ENCODE results near the gene ZNF283.
"Not testable (repeated sequence)": the region's sequence is repeated elsewhere in the genome, so short reads cannot be mapped to it uniquely, and the experiment has no call there.

ZNF283 gene

DNA sequence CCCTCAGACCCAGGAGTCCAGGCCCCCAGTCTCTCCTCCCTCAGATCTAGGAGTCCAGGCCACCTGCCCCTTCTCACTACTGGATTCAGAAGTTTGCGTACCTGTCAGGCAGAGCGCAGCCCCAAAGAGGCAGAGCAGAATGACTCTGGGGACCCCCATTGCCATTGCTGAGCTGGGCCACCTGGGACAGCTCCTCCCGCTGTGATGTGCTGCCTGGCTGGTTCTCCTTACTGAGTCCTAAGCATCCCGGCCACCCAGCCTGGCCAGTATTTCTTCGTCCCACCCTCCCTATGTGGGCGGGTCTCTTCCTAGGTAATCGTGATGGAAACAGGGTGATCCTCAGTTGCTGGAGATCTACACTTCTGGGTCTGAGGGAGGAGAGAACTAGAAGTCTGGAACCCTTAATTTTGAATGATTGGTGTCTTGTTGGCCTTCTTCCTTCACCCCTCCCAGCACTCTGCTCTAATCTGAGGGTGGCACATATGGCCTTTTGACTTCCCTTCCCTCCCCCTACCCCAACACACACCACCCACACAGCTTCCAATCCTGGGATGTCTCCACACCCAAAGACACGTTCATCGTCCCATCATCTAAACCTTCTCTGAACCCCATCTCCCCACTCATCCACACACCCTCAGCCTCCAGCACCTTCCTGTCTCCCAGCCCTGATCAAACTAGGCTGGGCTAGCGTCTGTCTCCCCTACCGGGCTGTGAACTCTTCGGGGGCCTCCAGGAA lies 24.7 kb upstream of the ZNF283 start, which contains the start of gene LYPD5:
TSS of gene LYPD5 (minus strand) at position 232 of the 736 bp plus-strand sequence. CDS start at position 165, 67 bp downstream.
- DNase-seq: no peak

DNA sequence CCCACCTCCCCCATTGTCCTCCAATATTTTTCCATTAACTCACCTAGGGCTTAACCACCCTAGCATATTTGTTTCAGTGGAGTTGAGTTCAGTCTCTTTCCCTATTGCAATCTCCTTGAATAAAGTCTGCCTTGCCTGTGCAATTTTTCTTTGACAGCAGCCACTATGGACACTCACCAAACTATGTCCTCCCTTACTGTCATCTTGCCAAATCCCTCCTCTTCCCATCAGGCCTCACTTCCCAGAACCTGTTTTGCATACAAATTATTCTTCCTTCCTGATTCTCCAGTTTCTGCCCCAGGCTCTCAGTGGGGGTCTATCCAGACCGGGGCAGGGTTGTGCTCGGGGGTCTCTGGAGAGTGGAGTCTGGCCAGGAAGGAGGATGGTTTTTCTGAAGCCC lies 22.7 kb upstream of the ZNF283 start:
- no peak for DNase-seq

DNA sequence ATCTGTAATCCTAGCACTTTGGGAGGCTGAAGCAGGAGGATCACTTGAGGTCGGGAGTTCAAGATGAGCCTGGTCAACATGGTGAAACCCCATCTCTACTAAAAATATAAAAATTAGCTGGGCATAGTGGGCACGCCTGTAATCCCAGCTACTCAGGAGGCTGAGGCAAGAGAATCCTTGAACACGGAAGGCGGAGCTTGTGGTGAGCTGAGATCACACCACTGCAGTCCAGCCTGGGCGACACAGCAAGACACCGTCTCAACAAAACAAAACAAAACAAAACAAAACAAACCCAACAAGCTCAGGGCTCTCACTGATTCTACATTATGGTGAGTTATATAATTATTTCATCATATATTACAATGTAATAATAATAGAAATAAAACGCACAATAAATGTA lies 20.7 kb upstream of the ZNF283 start:
- DNase-seq: not testable (repeated sequence)

DNA sequence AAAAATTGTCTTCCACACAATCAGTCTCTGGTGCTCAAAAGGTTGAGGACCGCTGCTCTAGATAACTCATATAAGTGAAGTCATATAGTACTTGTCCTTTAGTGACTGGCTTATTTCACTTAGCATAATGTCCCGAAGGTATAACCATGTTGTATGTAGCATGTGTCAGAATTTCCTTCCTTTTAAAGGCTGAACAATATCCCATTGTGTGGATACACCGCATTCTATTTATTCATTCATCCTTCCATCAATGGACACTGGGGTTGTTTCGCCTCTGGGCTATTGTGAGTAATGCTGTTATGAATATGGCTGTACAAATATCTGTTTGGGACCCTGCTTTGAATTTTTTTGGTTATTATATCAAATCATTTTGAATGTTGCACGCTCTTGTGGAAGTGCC lies 20.3 kb upstream of the ZNF283 start:
- DNase-seq: no peak

DNA sequence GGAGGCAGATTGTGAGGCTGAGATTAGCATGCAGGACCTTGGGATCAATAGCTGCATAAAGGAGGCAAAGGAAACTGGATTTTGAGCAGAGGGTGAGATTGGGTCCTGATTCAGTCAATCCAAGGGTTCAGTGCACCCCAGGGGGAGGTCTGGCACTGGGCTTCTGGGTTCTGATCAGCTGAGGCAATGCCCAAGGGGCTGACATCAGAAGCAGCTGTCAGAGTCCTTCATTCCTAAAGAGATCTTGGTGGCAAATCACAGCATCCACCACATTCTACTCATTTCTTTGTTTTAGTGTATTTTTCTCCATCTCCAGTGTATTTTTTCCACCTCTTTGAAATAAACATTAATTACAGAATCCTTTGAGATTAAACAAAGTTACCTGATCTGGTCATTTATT lies 19.5 kb upstream of the ZNF283 start:
- no peak for DNase-seq

DNA sequence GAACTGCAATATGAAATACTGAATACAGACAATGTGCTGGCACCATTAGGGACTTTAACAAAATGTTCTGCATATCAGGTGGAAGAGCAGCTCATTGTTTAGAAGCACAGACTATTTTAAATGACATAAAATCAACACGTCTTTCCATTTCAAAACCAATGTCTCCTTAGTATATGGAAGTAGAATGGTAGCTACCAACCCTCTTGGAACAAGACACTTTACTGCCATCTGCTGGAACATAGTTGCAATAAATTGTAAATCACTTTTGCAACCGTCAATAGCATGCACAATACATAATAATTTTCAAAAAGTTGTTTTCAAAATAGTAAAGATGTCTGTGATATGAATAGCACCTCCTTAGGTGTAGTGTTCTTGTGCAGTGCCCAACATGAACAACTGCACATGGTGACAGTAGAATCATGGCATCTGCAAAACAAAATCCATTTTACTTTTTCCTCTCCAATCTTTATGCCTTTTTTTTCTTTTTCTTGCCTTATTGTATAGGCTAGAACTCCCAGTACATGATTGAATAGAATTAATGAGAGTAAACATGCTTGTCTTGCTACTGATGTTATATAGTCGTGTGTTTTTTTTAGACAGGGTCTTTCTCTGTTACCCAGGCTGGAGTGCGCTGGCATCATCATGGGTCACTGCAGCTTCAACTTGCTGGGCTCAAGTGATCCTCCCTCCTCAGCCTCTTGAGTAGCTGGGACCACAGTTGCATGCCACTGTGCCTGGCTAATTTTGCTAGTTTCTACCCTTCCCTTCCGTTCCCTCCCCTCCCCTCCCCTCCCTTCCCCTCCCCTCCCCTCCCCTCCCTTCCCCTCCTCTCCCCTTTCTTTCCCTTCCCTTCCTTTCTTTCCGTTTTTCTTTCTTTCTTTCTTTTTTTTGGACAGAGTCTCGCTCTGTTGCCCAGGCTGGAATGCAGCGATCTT lies 17.1 kb upstream of the ZNF283 start:
- no peak for DNase-seq

DNA sequence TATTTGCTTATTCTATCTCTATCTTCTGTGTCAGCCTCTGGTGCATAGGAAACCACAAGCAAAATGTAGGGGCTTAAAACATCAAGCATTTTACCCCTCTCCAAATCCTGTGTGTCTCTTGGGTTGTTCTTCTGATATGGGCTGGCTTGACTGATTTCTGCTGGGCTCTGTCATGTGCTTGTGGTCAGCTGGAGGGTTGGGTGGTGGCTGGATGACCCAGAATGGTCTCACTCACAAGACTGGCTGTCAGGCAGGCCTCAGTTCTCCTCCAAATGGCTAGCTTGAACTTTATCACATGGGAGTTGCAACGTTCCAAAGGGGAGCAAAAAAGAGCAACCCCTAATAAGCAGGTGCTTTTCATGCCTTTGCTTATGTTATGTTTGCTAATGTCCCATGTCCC lies 15.3 kb upstream of the ZNF283 start:
- DNase-seq: no peak

DNA sequence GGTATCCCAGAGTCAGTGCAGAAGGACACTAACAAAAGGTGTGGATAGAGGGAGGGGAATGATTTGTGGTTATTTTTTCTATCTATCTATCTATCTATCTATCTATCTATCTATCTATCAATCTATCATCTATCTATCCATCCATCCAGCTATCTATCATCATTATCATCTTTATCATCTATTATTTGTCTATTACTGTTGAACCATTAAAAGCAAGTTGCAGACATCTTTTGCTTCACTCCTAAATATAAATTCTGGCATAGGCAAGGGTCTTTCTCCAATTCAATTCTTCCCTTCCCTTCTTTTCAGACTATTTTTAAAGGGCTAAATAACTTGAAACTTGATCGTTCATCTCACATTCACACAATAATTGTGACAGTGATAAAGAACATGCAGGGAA lies 14.9 kb upstream of the ZNF283 start:
- DNase-seq: no peak

DNA sequence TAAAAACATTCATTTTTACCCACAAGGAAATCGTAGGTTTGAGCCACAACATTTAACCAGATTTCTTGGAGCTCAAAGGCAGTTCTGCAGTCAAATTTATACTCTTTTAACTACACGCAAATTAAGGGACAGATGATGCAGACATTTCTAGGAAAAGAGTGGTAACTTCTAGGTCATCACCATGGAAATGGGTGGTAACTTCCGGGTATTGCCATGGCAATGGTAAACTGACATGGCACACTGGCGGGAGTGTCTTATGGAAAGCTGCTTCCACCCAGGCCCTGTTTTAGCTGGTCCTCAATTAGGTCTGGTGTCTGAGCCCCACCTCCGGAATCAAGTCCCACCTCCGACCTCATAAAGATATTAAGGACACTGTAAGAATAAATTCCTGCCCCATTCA lies 14.4 kb upstream of the ZNF283 start:
- no peak for DNase-seq

DNA sequence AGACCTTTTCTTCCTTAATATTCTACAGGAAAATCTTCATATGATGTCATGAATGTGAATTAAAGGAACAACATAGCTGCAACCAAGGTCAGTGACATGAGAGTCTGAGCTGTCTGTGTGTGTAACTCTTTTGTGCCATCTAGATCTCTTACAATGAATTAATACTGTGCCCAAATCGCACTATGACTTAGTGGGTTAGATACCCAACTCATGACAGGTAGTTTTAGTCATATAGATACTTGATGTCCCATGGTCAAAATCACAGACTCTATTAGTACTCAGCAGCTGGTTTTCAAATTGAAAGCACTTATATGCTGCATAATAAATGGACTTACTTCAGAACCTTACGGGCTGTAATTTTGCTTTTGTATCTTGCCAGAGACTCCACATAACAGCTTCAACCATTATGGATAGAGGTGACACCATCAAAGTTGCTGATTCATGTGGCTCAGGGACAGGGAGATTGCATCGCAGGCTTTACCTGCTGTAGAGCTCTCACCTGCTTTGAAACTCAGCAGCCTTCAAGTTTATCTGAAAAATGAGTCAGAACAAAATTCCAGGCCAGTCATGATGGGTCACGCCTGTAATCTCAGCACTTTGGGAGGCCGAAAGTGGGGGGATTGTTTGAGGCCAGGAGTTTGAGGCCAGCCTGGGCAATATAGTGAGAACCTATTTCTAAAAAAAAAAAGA lies 12.3 kb upstream of the ZNF283 start:
- no peak for DNase-seq

DNA sequence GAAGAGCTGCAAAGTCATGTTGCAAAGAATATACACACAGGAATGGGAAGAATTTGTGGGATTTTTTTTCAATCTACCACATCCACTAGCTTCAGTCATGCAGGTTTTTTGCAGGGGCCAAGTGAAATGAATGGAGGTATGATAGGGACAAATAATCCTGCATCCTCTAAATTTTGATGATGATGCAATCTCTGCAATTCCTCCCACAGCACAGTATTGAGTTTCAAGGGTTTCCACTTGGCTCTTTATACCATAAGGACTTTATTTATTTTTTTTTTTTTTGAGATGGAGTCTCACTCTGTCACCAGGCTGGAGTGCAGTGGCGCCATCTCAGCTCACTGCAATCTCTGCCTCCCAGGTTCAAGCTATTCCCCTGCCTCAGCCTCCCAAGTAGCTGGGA lies 9.7 kb upstream of the ZNF283 start:
- DNase-seq: not testable (repeated sequence)

DNA sequence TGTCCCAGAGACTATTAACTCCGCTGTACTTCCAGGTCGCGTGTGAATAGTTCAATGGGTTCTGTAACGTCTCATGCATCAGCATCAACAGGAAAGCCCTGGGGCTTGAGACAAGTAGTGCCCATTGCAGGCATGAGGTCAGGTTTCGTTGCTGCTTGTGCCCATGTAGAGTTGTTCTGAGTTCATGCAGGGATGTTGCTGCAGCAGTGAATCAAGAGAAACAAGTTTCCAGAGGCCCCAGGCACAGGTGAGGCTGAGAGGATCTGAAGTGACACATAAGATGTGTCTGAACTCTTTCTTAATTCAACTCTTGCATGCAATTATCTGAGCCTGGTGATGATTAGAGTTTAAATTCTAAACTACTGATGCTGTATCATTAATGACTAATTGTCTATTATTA lies 8.6 kb upstream of the ZNF283 start:
- no peak for DNase-seq

DNA sequence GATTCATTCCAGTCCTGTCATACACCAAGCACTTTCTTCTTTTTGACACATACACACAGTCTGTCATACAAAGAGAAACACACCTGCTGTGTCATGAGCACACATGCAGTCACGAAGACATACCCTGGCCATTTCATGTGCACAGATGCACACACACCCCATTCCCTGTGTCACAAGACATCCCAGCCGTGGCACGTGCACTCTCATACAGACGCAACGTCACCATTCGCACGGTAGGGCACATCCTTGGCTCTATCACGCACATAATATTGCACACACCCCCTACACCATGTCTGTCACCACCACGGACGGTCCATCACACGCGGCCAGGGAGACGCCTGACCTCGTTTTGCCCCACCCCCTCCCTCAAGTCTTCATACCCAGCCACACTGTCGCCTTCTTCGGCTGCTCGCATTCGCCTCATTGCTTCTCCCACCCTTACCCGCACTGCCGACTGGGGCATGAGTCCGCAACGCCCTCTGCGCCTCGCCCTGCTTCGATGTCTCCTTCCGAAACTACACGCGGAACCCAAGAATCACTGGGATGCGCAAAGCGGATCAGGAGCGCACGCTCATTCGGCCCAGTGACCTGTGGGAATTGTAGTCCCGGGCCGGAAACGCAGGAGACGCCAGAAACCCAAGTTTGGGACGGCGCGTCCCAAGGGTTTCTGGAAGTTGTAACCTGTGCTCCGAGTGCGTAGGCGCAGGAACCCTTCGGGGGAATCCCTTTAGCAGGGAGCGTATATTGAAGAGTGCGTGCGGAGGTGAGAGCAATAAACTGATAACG lies 6.8 kb upstream of the ZNF283 start:
- DNase-seq: no peak

DNA sequence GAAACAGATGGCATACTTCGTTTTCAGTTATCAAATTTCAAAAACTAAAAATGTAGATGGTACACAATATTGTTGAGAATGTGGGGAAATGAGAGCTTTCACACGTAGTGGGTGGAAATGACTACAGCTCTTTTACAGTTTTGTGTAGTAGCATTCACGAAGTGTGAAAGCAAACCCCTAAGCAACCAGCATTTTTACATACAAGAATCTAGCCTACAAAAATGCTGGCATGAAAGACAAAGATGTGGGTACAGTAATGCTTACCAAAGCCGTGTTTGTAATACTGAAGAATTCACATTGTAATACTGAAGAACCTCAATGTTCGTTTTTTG lies 6.3 kb upstream of the ZNF283 start:
- DNase-seq: no peak

DNA sequence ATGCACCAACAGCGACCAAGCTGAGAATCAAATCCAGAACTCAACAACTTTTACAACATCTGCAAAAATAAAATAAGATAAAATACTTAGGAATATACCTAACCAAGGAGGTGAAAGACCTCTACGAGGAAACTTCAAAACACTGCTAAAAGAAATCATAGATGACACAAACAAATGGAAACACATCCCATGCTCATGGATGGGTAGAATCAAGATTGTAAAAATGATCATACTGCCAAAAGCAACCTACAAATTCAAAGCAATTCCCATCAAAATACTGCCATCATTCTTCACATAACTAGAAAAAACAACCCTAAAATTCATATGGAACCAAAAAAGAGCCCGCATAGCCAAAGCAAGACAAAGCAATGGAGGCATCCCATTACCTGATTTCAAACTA lies 3.3 kb upstream of the ZNF283 start:
- DNase-seq: not testable (repeated sequence)

DNA sequence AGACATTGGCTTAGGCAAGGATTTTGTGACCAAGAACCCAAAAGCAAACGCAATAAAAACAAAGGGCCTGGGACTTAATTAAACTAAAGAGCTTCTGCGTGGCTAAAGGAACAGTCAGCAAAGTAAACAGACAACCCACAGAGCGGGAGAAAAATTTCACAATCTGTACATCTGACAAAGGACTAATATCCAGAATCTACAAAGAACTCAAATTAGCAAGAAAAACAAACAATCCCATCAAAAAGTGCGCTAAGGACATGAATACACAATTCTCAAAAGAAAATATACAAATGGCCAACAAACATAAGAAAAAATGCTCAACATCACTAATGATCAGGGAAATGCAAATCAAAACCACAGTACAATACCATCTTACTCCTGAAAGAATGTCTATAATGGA lies 2.5 kb upstream of the ZNF283 start:
- DNase-seq: not testable (repeated sequence)

DNA sequence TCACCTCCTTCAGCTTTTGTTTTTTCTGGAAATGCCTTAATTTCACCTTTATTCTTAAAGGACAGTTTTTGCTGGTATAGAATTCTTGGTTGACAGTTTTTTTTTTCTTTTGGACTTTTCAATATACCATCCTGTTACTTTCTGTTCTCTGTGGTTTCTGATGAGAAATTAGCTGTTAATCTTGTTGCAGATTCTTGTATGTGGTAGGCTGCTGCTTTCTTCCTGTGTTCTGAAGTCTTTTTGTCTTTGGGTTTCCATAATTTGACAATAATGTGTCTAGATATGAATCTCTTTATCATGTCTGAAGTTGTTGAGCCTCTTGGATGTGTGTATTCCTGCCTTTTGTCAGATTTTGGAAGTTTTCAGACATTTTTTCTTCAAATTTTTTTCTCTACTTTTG lies 12.0 kb downstream of the ZNF283 start:
- no peak for DNase-seq

DNA sequence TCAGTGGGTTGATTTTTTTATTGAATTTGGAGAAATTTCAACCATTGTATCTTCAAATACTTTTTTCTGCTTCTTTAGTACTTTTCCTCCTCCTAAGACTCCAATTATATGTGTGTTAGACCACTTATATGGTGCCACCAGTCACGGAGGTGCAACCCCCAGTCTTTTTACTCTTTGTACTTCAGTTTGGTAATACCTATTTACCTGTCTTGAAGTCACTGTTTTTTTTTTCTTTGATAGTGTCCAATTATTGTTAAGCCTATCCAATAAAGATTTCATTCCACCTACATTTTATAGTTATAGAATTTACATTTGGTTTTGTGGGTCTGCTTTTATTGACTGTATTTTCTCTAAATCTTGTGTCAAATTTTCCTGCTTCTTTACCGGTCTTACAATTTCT lies 14.9 kb downstream of the ZNF283 start:
- no peak for DNase-seq

DNA sequence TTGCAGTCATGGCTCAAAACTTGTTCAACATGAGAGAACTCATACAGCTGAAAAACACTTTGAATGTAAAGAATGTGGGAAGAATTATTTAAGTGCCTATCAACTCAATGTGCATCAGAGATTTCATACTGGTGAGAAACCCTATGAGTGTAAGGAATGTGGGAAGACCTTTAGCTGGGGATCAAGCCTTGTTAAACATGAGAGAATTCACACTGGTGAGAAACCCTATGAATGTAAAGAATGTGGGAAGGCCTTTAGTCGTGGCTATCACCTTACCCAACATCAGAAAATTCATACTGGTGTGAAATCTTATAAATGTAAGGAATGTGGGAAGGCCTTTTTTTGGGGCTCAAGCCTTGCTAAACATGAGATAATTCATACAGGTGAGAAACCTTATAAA lies 20.1 kb downstream of the ZNF283 start:
- DNase-seq: no peak

DNA sequence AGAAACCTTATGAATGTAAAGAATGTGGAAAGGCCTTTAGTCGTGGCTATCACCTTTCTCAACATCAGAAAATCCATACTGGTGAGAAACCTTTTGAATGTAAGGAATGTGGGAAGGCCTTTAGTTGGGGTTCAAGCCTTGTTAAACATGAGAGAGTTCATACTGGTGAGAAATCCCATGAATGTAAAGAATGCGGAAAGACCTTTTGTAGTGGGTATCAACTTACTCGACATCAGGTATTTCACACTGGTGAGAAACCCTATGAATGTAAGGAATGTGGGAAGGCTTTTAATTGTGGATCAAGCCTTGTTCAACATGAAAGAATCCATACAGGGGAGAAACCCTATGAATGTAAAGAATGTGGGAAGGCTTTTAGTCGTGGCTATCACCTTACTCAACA lies 20.8 kb downstream of the ZNF283 start:
- no peak for DNase-seq

DNA sequence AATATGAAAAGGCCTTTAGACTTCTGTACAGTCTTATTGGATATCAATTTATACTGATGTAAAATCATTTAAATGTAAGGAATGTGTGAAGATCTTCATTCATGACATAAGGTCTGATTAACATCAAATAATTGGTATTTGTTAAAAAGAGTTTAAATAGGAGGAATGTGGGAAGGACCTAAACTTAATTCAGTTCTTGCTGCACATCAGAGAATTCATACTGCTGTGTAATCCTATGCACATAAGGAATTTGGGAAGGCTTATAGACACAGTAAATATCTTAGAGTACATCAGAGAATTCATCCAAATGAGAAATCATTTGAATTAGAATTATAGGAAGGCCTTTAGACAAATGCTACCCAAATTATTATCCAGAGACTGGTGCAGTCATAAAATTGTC lies 21.7 kb downstream of the ZNF283 start:
- DNase-seq: no peak

DNA sequence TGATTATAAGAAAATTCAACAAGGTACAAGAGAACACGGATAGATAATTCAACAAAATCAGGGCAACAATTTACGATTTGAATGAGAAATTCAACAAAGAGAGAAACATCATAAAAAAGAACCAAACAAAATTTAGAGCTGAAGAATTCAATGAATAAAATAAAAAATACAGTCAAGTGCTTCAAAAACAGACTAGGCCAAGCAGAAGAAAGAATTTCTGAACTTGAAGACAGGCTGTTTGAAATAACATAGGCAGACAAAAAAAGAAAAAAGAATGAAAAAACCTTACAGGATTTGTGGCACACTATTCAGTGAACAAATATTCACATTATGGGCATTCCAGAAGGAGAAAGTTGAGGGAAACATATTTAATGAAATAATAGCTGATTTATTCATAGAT lies 31.1 kb downstream of the ZNF283 start:
- DNase-seq: no peak

DNA sequence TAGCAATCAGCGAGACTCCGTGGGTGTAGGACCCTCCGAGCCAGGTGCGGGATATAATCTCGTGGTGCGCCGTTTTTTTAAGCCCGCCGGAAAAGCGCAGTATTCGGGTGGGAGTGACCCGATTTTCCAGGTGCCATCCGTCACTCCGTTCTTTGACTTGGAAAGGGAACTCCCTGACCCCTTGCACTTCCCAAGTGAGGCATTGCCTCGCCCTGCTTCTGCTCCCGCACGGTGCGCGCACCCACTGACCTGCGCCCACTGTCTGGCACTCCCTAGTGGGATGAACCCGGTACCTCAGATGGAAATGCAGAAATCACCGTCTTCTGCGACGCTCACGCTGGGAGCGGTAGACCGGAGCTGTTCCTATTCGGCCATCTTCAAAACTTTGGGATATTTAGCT lies 39.8 kb downstream of the ZNF283 start:
- DNase-seq: not testable (repeated sequence)
